Cardiac muscle cell (in vitro differentiated cells and primary cell): ENCODE data around the gene NINJ2. TPM values are rescaled to one million over a fixed set of nuclear protein-coding genes. Genes with fewer than 3 reads are reported as not detected.
"Not testable (repeated sequence)": the region's sequence is repeated elsewhere in the genome, so short reads cannot be mapped to it uniquely, and the experiment has no call there.

ENCODE experiments used
- DNase-seq, 2 donors: peaks; one replicate each; pipeline versions ENCODE4 v3.0.0 to v3.0.0-alpha.2; 2010 to 2017; ENCODE audit warnings: low read depth in 1 of 2, low spot score in 1 of 2
- H3K27ac ChIP-seq: fragments of 200-600 bp; sonication (generic); 2 replicates; pipeline ENCODE4 v1.5.1; 2016
- H3K27me3 ChIP-seq: fragments of 200-600 bp; sonication (generic); 2 replicates; pipeline ENCODE4 v1.6.0; 2016; ENCODE audit warnings: control low read depth
- H3K36me3 ChIP-seq: fragments of 200-600 bp; sonication (generic); 2 replicates; pipeline ENCODE4 v1.5.1; 2016; ENCODE audit warnings: control low read depth
- H3K4me1 ChIP-seq: fragments of 200-600 bp; sonication (generic); 2 replicates; pipeline ENCODE4 v1.8.1; 2017; ENCODE audit warnings: low read depth, mild to moderate bottlenecking, mixed run types
- H3K4me3 ChIP-seq: fragments of 200-600 bp; sonication (generic); 2 replicates; pipeline ENCODE4 v1.5.1; 2016; ENCODE audit warnings: mild to moderate bottlenecking
- H3K9me3 ChIP-seq: fragments of 200-600 bp; sonication (generic); 2 replicates; pipeline ENCODE4 v1.5.1; 2017; ENCODE audit warnings: low read depth, mild to moderate bottlenecking, control low read depth
- polyA plus RNA-seq: library from polyadenylated mRNA; unstranded; fragments of >200 nt; fragmentation: Nextera tagmentation; extraction: Ambion mirVana; gene quantifications from 2 replicates; pipeline ENCODE4 v1.2.1, GENCODE V29; 2016
- total RNA-seq: library from RNA; depleted of rRNA; stranded (reverse); fragments of >200 nt; gene quantifications from 2 replicates; pipeline ENCODE4 v1.2.3, GENCODE V29; 2016
- TF ChIP-seq, protein P1 (sequence below): IDR thresholded peaks from 2 replicates; pipeline ENCODE4 v1.5.1; 2012; ENCODE audit warnings: low read depth, mild to moderate bottlenecking, low read length

The NINJ2 gene
- total and polyA plus RNA-seq, 2 experiments from 2014 or later = 2.3 TPM; not detected in 1

DNA sequence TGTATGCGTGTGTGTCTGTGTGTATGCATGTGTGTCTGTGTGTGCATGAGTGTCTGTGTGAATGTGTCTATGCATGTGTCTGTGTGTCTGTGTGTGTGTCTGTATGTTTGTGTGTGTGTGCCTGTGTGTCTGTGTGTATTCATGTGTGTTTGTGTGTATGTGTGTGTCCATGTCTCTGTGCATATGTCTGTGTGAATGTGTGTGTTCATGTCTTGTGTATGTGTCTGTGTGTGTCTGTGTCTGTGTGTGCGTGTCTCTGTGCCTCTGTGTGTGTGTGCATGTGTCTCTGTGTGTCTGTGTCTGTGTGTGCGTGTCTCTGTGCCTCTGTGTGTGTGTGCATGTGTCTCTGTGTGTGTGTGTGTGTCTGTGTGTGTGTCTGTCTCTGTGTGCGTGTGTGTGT lies 82.4 kb downstream of the NINJ2 start:
- Histone ChIP-seq H3K4me3 (no peak overlapping the region), H3K9me3 (no peaks in the 10 kb centered on the region), H3K27ac (no peak overlapping the region), H3K4me1 (peaks cover 26% of the 10 kb centered on the region), H3K27me3 (no peaks in the 10 kb centered on the region), H3K36me3 (no peaks in the 10 kb centered on the region)
- no peak for DNase-seq
- TF ChIP-seq, protein P1, sequence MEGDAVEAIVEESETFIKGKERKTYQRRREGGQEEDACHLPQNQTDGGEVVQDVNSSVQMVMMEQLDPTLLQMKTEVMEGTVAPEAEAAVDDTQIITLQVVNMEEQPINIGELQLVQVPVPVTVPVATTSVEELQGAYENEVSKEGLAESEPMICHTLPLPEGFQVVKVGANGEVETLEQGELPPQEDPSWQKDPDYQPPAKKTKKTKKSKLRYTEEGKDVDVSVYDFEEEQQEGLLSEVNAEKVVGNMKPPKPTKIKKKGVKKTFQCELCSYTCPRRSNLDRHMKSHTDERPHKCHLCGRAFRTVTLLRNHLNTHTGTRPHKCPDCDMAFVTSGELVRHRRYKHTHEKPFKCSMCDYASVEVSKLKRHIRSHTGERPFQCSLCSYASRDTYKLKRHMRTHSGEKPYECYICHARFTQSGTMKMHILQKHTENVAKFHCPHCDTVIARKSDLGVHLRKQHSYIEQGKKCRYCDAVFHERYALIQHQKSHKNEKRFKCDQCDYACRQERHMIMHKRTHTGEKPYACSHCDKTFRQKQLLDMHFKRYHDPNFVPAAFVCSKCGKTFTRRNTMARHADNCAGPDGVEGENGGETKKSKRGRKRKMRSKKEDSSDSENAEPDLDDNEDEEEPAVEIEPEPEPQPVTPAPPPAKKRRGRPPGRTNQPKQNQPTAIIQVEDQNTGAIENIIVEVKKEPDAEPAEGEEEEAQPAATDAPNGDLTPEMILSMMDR = no peak

DNA sequence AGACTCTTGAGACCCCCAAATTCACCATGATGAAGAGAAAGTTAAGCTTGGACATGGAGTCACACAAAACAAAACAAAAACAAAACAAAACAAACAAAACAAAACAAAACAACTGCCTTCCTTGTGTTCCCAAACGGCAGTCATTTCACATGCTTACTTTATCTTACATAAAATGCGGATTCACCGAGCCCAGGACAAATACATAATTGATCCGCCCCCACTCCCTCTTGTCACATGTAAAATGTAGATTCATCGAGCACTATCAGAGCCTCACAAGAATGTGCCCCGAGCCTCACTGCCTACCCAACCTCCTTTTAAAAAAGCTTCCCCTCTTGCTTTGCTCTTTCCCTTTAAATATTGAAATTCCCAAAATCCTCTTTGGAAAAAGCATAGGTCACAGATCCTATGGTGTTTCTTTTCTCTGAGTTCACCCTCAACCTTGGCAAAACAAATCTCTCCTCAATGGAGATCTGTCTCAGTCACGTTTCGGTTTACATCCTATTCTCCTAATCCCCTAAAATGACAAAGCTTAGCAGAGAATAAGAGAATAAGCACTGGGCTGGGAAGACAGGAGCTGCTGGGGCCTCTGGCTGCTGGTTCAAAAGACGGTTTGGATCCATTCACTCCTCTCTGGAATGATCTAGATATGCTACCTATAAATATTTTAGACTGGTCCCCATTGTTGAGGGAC lies 83.7 kb downstream of the NINJ2 start:
- H3K36me3 ChIP-seq = no peaks in the 10 kb centered on the region
- H3K4me3 ChIP-seq = no peak overlapping the region
- peak overlapping the region; percentile 66 for H3K27ac ChIP-seq
- TF ChIP-seq, protein P1 = no peak
- H3K9me3 ChIP-seq = no peaks in the 10 kb centered on the region
- no peaks in the 10 kb centered on the region for H3K27me3 ChIP-seq
- peaks cover 26% of the 10 kb centered on the region for H3K4me1 ChIP-seq
- DNase-seq = no peak

DNA sequence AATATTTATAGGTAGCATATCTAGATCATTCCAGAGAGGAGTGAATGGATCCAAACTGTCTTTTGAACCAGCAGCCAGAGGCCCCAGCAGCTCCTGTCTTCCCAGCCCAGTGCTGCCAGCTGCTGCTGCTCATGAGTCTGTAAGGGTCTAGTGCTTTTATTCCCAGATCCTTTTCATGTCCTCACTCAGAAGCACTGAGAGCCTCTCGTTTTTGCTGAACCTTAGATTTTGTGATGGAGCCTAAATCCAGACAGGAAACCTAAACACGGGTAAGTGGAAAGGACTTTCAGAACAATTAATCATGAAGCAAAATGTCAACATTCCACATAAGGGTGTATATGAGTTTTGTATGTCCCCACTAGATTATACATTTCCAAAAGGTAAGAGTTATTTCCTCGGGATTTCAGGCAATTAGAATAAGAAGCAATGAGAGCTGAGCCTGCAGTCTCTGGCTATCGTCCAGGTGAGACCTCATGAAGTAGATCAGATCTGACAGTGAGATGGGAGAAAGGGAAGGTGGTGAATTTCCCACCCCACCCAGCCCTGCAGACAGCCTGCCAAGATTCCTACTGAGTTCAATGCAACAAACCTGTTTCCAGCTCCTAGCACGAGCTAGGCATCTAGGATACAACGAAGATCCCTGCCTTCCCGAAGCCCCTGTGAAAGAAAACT lies 84.4 kb downstream of the NINJ2 start:
- Histone ChIP-seq H3K4me3 (no peak overlapping the region), H3K36me3 (no peaks in the 10 kb centered on the region), H3K9me3 (no peaks in the 10 kb centered on the region), H3K27ac (peak overlapping the region; percentile 66), H3K27me3 (no peaks in the 10 kb centered on the region), H3K4me1 (peaks cover 25% of the 10 kb centered on the region)
- peak in 1 of 2 donors; percentile 37 for DNase-seq
- TF ChIP-seq, protein P1 = no peak

DNA sequence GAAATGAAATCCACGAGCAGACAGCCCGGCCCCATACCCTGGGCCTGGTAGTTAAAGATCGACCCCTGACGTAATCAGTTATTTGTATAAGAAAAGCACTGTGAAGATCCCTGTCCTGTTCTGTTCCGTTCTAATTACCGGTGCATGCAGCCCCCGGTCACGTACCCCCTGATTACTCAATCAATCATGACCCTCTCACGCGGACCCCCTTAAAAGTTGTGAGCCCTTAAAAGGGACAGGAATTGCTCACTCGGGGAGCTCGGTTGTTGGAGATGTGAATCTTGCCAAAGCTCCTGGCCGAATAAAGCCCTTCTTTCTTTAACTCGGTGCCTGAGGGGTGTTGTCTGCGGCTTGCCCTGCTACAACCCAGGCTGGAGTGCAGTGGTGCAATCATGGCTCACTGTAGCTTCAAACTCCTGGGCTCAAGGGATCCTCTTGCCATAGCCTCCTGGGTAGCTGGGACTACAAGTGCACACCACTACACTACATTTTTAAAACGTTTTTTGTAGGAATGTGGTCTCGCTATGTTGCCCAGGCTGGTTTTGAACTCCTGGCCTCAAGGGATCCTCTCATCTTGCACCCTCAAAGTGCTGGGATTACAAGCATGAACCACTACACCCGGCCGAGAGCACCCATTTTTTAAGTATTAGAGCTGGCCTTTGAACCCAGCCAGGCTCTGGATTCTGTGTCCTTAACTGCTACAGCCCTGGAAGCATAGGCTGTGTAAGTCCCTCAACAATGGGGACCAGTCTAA lies 85.1 kb downstream of the NINJ2 start:
- H3K9me3 ChIP-seq, H3K36me3 ChIP-seq, H3K27me3 ChIP-seq, H3K4me3 ChIP-seq, DNase-seq: not testable (repeated sequence)
- Histone ChIP-seq H3K27ac (peak overlapping the region; percentile 66), H3K4me1 (peaks cover 18% of the 10 kb centered on the region)

DNA sequence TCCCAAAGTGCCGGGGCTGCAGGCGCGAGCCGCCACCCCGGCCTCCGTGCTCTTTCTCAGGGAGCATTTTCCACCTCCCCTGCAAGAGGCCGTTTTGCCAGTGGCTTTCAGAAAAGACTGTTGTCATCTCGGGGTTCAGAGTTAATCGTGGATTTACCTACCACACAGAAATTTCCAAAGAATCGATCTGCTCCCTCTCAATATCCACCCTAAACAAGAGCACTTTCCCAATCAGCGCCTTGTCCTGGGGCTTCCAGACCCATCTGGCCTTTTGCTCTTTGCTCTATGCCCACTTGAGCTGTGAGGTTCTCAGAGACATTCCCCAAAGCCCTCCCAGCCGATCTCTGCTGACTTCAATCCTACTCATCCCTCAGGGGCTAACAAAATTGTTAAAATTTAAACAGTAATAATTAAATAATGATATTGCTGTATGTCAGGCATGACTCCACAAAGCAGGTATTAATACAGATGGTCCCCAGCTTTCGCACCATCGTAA lies 86.6 kb downstream of the NINJ2 start:
- Histone ChIP-seq H3K27ac (no peak overlapping the region), H3K27me3 (no peaks in the 10 kb centered on the region), H3K4me1 (peaks cover 15% of the 10 kb centered on the region), H3K9me3 (no peaks in the 10 kb centered on the region), H3K4me3 (no peak overlapping the region), H3K36me3 (no peaks in the 10 kb centered on the region)
- TF ChIP-seq, protein P1 = no peak
- DNase-seq = no peak
